ENCODE measurements around the gene MRPS11.
"Not testable (repeated sequence)": the region's sequence is repeated elsewhere in the genome, so short reads cannot be mapped to it uniquely, and the experiment has no call there.

GRCh38 chr15:88434106-88434505, 33.4 kb upstream of the MRPS11 start:
- TF ChIP-seq CTCF, POLR2A, EP300 (IDR thresholded peaks at IDR 0.05): not testable (repeated sequence)

All from ovary (tissue), 3 donors.